Measurements from ENCODE around the gene HACE1.

- TF ChIP-seq EZH2 (IDR thresholded peaks at IDR 0.05; ENCODE audit: borderline replicate concordance, low read length), result no peak
- TF ChIP-seq CTCF (conservative IDR thresholded peaks at IDR 0.05 in 1 of 2, IDR thresholded peaks at IDR 0.05 in 1 of 2; ENCODE audit: extremely low read depth in 1 of 2, insufficient read depth in 1 of 2, low read depth in 1 of 2, low read length in 2 of 2), result no peak
Measured at GRCh38 chr6:104736545-104736944, 123.2 kb downstream of the HACE1 start.

All from mammary epithelial cell (primary cell).